CD4-positive, alpha-beta T cell treated with Interleukin-2 at 100 ng/mL for 4 hours (primary cell): ENCODE measurements around the gene CCDC71L.
"Not testable (repeated sequence)": the region's sequence is repeated elsewhere in the genome, so short reads cannot be mapped to it uniquely, and the experiment has no call there.

Source experiments
- DNase-seq: peaks from one replicate; pipeline ENCODE4 v3.0.0-alpha.2; 2020; ENCODE audit warnings: low spot score

The CCDC71L gene

GRCh38 chr7:106660862-106661720 is at the start of gene CCDC71L:
CCDC71L (minus strand) TSS chr7:106661158; CDS start chr7:106660896, 262 bp downstream.
- DNase-seq, result peak; percentile 95

- DNase-seq, result not testable (repeated sequence)
Measured at GRCh38 chr7:106709604-106710003, 48.6 kb upstream of the CCDC71L start.

- peak; percentile 30 for DNase-seq
Measured at GRCh38 chr7:106704000-106704840, 43.3 kb upstream of the CCDC71L start.

- DNase-seq, result no peak
Measured at GRCh38 chr7:106693677-106694353, 32.9 kb upstream of the CCDC71L start.

GRCh38 chr7:106692450-106693051 is 31.6 kb upstream of the CCDC71L start:
- DNase-seq, result no peak

GRCh38 chr7:106688161-106688560 is 27.2 kb upstream of the CCDC71L start:
- DNase-seq, result not testable (repeated sequence)

- DNase-seq, result no peak
Measured at GRCh38 chr7:106683941-106684340, 23.0 kb upstream of the CCDC71L start.

GRCh38 chr7:106681815-106682495 is 21.0 kb upstream of the CCDC71L start:
- no peak for DNase-seq

- DNase-seq, result peak; percentile 8
Measured at GRCh38 chr7:106679153-106679931, 18.4 kb upstream of the CCDC71L start.

GRCh38 chr7:106678795-106679152 is 17.8 kb upstream of the CCDC71L start:
- DNase-seq, result no peak

- DNase-seq, result not testable (repeated sequence)
Measured at GRCh38 chr7:106676506-106676905, 15.5 kb upstream of the CCDC71L start.

- not testable (repeated sequence) for DNase-seq
Measured at GRCh38 chr7:106673688-106674087, 12.7 kb upstream of the CCDC71L start.

GRCh38 chr7:106671930-106672329 is 11.0 kb upstream of the CCDC71L start:
- DNase-seq, result not testable (repeated sequence)

GRCh38 chr7:106671160-106671559 is 10.2 kb upstream of the CCDC71L start:
- no peak for DNase-seq

- no peak for DNase-seq
Measured at GRCh38 chr7:106668861-106669524, 8.0 kb upstream of the CCDC71L start.

- no peak for DNase-seq
Measured at GRCh38 chr7:106666353-106666752, 5.4 kb upstream of the CCDC71L start.

GRCh38 chr7:106664343-106664742 is 3.4 kb upstream of the CCDC71L start:
- DNase-seq, result no peak

GRCh38 chr7:106659963-106660861 is 746 bp downstream of the CCDC71L start:
- peak; percentile 80 for DNase-seq
